HEK293 (cell line): ENCODE measurements around the gene FBXO33.

Experiments used
- CTCF ChIP-seq: fragments of 450-650 bp; formaldehyde crosslinking; IDR thresholded peaks from 2 replicates; pipeline ENCODE4 v1.5.1; 2016; ENCODE audit warnings: missing biosample characterization, missing genetic modification characterization
- TCF7L2 ChIP-seq: IDR thresholded peaks from 2 replicates; pipeline ENCODE4 v1.6.1; 2011; ENCODE audit warnings: low read depth, mild to moderate bottlenecking, inconsistent platforms, low read length, moderate library complexity, borderline replicate concordance
- ZNF350 ChIP-seq: fragments of 450-650 bp; formaldehyde crosslinking; IDR thresholded peaks from 2 replicates; pipeline ENCODE4 v1.5.0; 2017; ENCODE audit warnings: missing biosample characterization, mild to moderate bottlenecking, missing genetic modification characterization

- TF ChIP-seq CTCF (tag by site-specific recombination) (no peak), TCF7L2 (no peak), ZNF350 (tag by site-specific recombination) (no peak)
Measured at GRCh38 chr14:39382463-39382862, 49.8 kb downstream of the FBXO33 start.
